HepG2 (cell line): ENCODE data around the gene AGAP3. TPM values are rescaled to one million over a fixed set of nuclear protein-coding genes. Genes with fewer than 3 reads are reported as not detected.

Source experiments
- ARID4A ChIP-seq: sonication (generic); formaldehyde crosslinking; IDR thresholded peaks from 2 replicates; pipeline ENCODE4 v1.5.0; 2020; ENCODE audit warnings: mild to moderate bottlenecking, missing genetic modification reagents, borderline replicate concordance
- ATRX ChIP-seq: sonication (generic); formaldehyde crosslinking; IDR thresholded peaks from 2 replicates; pipeline ENCODE4 v1.4.0; 2020; ENCODE audit warnings: missing genetic modification reagents, borderline replicate concordance
- CEBPG ChIP-seq: IDR thresholded peaks from 2 replicates; pipeline ENCODE4 v1.6.1; 2016
- EZH2 ChIP-seq: conservative IDR thresholded peaks from 2 replicates; pipeline ENCODE4 v1.6.1; 2012; ENCODE audit warnings: mild to moderate bottlenecking, low read depth, low read length, moderate library complexity
- FLYWCH1 ChIP-seq: sonication (generic); formaldehyde crosslinking; IDR thresholded peaks from 2 replicates; pipeline ENCODE4 v1.8.1; 2023; ENCODE audit warnings: mild to moderate bottlenecking, missing genetic modification reagents
- HNRNPK ChIP-seq: fragments of 200-400 bp; formaldehyde crosslinking; IDR thresholded peaks from 2 replicates; pipeline ENCODE4 v1.6.1; 2018; ENCODE audit warnings: low read length, low read depth, moderate library complexity, mild to moderate bottlenecking; ENCODE audit not compliant: poor library complexity, severe bottlenecking
- HOXA7 ChIP-seq: sonication (generic); formaldehyde crosslinking; IDR thresholded peaks from 2 replicates; pipeline ENCODE4 v1.8.1; 2022; ENCODE audit warnings: mild to moderate bottlenecking, missing genetic modification reagents, moderate library complexity
- MED13 ChIP-seq: sonication (generic); formaldehyde crosslinking; IDR thresholded peaks from 2 replicates; pipeline ENCODE4 v1.5.0; 2020; ENCODE audit warnings: missing genetic modification reagents
- NCOA5 ChIP-seq: sonication (generic); formaldehyde crosslinking; IDR thresholded peaks from 2 replicates; pipeline ENCODE4 v1.4.0; 2020; ENCODE audit warnings: missing genetic modification reagents
- RBM22 ChIP-seq: fragments of 200-400 bp; formaldehyde crosslinking; optimal IDR thresholded peaks from 2 replicates; pipeline ENCODE3; 2017; ENCODE audit warnings: mild to moderate bottlenecking, low read length, moderate library complexity
- TCF7 ChIP-seq: sonication (generic); IDR thresholded peaks from 2 replicates; pipeline ENCODE4 v1.6.1; 2016; ENCODE audit warnings: antibody characterized with exemption, low read depth
- TRIM24 ChIP-seq: sonication (generic); formaldehyde crosslinking; IDR thresholded peaks from 2 replicates; pipeline ENCODE4 v1.8.0; 2022; ENCODE audit warnings: mild to moderate bottlenecking, missing genetic modification reagents
- U2AF1 ChIP-seq: fragments of 200-400 bp; formaldehyde crosslinking; optimal IDR thresholded peaks from 2 replicates; pipeline ENCODE3; 2017; ENCODE audit warnings: mild to moderate bottlenecking, low read depth, low read length
- ZBTB3 ChIP-seq: sonication (generic); formaldehyde crosslinking; IDR thresholded peaks from 2 replicates; pipeline ENCODE4 v1.4.0; 2020; ENCODE audit warnings: low read depth, mild to moderate bottlenecking, moderate library complexity, missing genetic modification reagents, borderline replicate concordance
- ZBTB8A ChIP-seq: sonication (generic); formaldehyde crosslinking; IDR thresholded peaks from 2 replicates; pipeline ENCODE4 v1.4.0; 2020; ENCODE audit warnings: mild to moderate bottlenecking, low read depth, missing genetic modification reagents, borderline replicate concordance
- ZC3H13 ChIP-seq: sonication (generic); formaldehyde crosslinking; IDR thresholded peaks from 2 replicates; pipeline ENCODE4 v1.8.1; 2023; ENCODE audit warnings: mild to moderate bottlenecking, missing genetic modification reagents, moderate library complexity
- ZNF101 ChIP-seq: sonication (generic); formaldehyde crosslinking; IDR thresholded peaks from 2 replicates; pipeline ENCODE4 v1.4.0; 2020; ENCODE audit warnings: mild to moderate bottlenecking, low read depth, missing genetic modification reagents, borderline replicate concordance
- ZNF253 ChIP-seq: sonication (generic); formaldehyde crosslinking; IDR thresholded peaks from 2 replicates; pipeline ENCODE4 v1.8.0; 2022; ENCODE audit warnings: mild to moderate bottlenecking, missing genetic modification reagents, borderline replicate concordance
- ZNF260 ChIP-seq: sonication (generic); formaldehyde crosslinking; IDR thresholded peaks from 2 replicates; pipeline ENCODE4 v1.4.0; 2020; ENCODE audit warnings: missing genetic modification reagents, low read depth, mild to moderate bottlenecking, borderline replicate concordance
- ZNF547 ChIP-seq: sonication (generic); formaldehyde crosslinking; IDR thresholded peaks from 2 replicates; pipeline ENCODE4 v1.5.1; 2020; ENCODE audit warnings: mild to moderate bottlenecking, missing genetic modification reagents
- ZNF644 ChIP-seq: IDR thresholded peaks from 2 replicates; pipeline ENCODE4 v1.6.1; 2016; ENCODE audit warnings: low read depth
- ZNF772 ChIP-seq: sonication (generic); formaldehyde crosslinking; IDR thresholded peaks from 2 replicates; pipeline ENCODE4 v1.5.0; 2020; ENCODE audit warnings: mild to moderate bottlenecking, missing genetic modification reagents
- ZNF891 ChIP-seq: sonication (generic); formaldehyde crosslinking; IDR thresholded peaks from 2 replicates; pipeline ENCODE4 v1.5.0; 2020; ENCODE audit warnings: mild to moderate bottlenecking, missing genetic modification reagents
- ZSCAN12 ChIP-seq: sonication (generic); formaldehyde crosslinking; IDR thresholded peaks from 2 replicates; pipeline ENCODE4 v1.9.0; 2021; ENCODE audit warnings: mild to moderate bottlenecking, missing genetic modification reagents
- ZSCAN21 ChIP-seq: sonication (generic); formaldehyde crosslinking; IDR thresholded peaks from 2 replicates; pipeline ENCODE4 v1.8.0; 2022; ENCODE audit warnings: mild to moderate bottlenecking, missing genetic modification reagents, moderate library complexity, borderline replicate concordance
- polyA plus RNA-seq, 8 experiments: library from polyadenylated mRNA; depleted of rRNA in 3 of 8; stranded (reverse) in 7 of 8; unstranded in 1 of 8; fragments of >200 nt; fragmentation: Illumina TruSeq in 4 of 8; extraction: Trizol in 4 of 8; gene quantifications; 2 replicates each; pipeline versions ENCODE4 v1.2.1 to v1.2.3, GENCODE V29; 2011 to 2016; ENCODE audit warnings: low read depth in 4 of 8, missing spikeins in 1 of 8, mixed read lengths in 1 of 8; ENCODE audit not compliant: insufficient read depth in 1 of 8
- total RNA-seq, 5 experiments: library from RNA; depleted of rRNA; stranded (reverse); fragments of >200 nt; fragmentation: Illumina TruSeq; extraction: Trizol; gene quantifications; 2 replicates each; pipeline ENCODE4 v1.2.3, GENCODE V29; 2016; ENCODE audit warnings: low read depth in 1 of 5
- TF ChIP-seq, protein P1 (sequence below): sonication (generic); formaldehyde crosslinking; IDR thresholded peaks from 2 replicates; pipeline ENCODE4 v1.5.0; 2020; ENCODE audit warnings: mild to moderate bottlenecking, missing genetic modification reagents

Gene AGAP3
- total and polyA plus RNA-seq, 2 of the 13 experiments (the other 11 are each of a cell fraction or from before 2014, with no cell fraction given), result 31.3 to 61.4 TPM

- TF ChIP-seq, protein P1, sequence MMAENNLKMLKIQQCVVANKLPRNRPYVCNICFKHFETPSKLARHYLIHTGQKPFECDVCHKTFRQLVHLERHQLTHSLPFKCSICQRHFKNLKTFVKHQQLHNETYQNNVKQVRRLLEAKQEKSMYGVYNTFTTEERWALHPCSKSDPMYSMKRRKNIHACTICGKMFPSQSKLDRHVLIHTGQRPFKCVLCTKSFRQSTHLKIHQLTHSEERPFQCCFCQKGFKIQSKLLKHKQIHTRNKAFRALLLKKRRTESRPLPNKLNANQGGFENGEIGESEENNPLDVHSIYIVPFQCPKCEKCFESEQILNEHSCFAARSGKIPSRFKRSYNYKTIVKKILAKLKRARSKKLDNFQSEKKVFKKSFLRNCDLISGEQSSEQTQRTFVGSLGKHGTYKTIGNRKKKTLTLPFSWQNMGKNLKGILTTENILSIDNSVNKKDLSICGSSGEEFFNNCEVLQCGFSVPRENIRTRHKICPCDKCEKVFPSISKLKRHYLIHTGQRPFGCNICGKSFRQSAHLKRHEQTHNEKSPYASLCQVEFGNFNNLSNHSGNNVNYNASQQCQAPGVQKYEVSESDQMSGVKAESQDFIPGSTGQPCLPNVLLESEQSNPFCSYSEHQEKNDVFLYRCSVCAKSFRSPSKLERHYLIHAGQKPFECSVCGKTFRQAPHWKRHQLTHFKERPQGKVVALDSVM, result no peak
- no peak for TF ChIP-seq TRIM24
- no peak for TF ChIP-seq ZBTB3 (CRISPR knock-in tag)
- TF ChIP-seq NCOA5 (CRISPR knock-in tag), result no peak
- no peak for TF ChIP-seq ZBTB8A (CRISPR knock-in tag)
- TF ChIP-seq ZNF772 (CRISPR knock-in tag), result no peak
- no peak for TF ChIP-seq ZNF260 (CRISPR knock-in tag)
- TF ChIP-seq ZSCAN12 (CRISPR knock-in tag), result no peak
- TF ChIP-seq ZNF101, result no peak
- no peak for TF ChIP-seq ATRX (CRISPR knock-in tag)
- no peak for TF ChIP-seq HOXA7
- no peak for TF ChIP-seq FLYWCH1 (CRISPR knock-in tag)
- no peak for TF ChIP-seq ZNF644
- TF ChIP-seq CEBPG (CRISPR knock-in tag), result no peak
- peak; percentile 81; the same call in 1 of the 2 replicates for TF ChIP-seq ARID4A (CRISPR knock-in tag)
- TF ChIP-seq ZNF891 (CRISPR knock-in tag), result no peak
- no peak for TF ChIP-seq TCF7
- no peak for TF ChIP-seq EZH2
- TF ChIP-seq ZC3H13, result peak; percentile 45; the same call in 1 of the 2 replicates
- no peak for TF ChIP-seq MED13 (CRISPR knock-in tag)
- no peak for TF ChIP-seq ZNF253 (CRISPR knock-in tag)
- TF ChIP-seq ZSCAN21 (CRISPR knock-in tag), result no peak
- no peak for TF ChIP-seq HNRNPK
- no peak for TF ChIP-seq U2AF1
- TF ChIP-seq RBM22, result no peak
- peak; percentile 15; the same call in 1 of the 2 replicates for TF ChIP-seq ZNF547 (CRISPR knock-in tag)
Measured at GRCh38 chr7:151087245-151088018, 1.2 kb downstream of the AGAP3 start (continued).
